ENCODE measurements around the gene ZCCHC2.
A peak's percentile ranks its signal among the peaks of the same experiment; 100 is the strongest.

Gene ZCCHC2

DNA sequence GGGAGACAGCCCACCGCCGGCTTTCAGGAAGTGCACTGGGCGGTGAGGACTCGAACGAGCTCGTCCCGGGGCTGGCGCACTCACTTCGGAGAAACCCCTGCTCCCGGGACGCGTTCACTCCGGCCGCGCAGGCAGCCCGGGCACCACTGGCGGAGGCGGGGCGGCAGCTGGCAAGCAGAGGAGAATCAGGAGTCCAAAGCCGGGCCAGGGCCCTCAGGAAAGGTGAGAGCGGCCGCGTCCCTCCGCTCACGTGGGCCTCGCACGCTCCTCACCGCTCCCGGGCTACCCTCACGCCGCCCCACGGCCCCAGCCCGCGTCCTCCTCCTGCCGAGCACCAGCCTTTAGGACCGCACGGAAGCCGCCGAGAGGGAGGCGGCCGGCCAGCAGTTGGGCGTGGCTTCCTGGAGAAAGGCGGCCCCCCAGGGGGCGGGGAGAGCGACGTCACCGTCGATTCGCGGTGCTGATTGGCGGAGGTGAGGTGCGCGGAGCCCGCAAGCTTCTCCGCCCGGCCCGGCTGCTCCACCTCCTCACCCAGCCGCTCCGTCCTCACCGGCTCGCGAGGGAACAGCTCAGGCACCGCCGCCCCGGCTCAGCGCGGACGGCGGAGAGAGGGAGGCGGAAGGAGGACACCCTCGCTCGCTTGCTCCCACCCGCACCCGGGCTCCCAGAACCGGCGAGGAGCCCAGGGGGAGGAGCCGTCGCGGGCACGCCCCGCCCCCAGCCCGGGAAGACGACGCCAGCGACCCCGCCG, at the start of gene ZCCHC2:
TSS of gene ZCCHC2 (plus strand) at position 522 of the 751 bp plus-strand sequence. CDS start 400 bp downstream, outside the sequence.
- peak within 1 kb of the TSS; percentile 77 for H3K4me3 ChIP-seq (ENCODE audit: low read depth, low read length)

DNA sequence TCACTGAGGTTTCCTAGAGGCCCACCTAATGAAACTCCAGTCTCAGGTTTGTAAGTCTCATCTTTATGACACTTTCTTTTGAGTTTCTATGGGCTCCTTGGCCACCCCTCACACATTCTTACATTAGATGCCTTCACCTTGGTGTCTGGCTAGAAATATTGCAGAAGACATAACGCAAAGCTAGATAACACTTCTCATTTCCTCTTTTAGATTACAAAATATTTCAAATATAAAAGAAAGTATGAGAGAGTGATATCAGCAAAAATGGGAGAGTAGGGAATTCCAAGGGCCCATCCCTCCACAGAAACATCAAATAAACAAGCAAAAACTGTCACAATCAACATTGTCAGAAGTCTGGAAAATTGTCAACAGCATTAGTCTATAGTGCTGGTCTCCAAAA, 43.3 kb upstream of the ZCCHC2 start:
- H3K4me3 ChIP-seq (ENCODE audit: low read depth, low read length), result no peak overlapping the region

DNA sequence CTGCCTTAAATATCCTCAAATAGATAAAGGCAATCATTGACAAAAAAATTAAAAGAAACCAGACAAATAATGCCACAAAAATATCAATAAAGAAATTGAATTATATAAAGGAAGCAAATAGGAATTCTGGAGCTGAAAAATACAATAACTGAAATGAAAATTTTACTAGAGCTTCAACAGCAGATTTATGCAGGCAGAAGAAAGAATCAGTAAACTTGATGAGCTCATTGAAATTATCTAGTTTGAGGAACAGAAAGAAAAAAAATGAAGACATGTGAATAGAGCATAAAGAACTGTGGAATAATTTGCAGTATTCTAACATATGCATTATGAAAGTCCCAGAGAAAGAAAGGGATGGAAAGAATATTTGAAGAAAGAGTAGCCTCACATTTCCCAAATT, 41.9 kb upstream of the ZCCHC2 start:
- H3K4me3 ChIP-seq (ENCODE audit: low read depth, low read length), result no peak overlapping the region

DNA sequence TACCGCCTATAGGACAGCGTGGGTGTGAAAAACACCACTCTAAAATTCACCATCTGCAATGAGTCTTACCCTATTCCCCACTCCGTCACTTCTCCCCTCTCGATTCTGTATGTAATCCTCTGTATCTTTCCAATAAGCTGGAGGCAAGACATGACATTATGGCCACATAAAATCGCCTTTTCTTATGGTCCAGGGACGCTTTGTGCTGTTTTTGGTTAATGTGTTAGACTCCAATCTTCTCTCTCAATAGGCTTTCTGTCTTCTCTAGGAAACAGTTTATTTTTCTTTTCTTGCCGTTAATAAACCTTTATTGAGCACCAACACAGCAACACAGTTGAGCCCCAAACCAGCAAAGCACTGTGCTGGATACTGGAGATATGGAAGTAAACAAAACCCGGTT, 37.9 kb upstream of the ZCCHC2 start:
- no peak overlapping the region for H3K4me3 ChIP-seq (ENCODE audit: low read depth, low read length)

DNA sequence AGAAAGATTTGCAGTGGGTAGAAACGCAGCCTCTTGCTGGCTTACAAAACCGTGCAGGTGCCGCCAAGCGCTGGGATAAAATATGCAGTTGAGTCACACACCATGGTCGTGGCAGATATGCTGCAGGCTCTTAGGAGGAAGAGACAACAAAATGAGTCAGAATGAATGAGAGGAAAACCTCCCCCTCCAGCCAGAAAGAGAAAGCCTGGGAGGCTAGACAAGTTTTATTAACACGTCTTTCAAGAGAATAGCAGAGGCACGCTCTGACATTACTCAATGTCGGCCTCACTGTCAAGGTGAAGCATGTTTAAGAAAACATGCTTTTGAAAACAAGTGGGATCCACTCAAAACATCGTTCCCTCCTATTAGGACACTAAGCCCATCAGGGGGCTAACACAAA, 37.1 kb upstream of the ZCCHC2 start:
- H3K4me3 ChIP-seq (ENCODE audit: low read depth, low read length), result no peak overlapping the region

DNA sequence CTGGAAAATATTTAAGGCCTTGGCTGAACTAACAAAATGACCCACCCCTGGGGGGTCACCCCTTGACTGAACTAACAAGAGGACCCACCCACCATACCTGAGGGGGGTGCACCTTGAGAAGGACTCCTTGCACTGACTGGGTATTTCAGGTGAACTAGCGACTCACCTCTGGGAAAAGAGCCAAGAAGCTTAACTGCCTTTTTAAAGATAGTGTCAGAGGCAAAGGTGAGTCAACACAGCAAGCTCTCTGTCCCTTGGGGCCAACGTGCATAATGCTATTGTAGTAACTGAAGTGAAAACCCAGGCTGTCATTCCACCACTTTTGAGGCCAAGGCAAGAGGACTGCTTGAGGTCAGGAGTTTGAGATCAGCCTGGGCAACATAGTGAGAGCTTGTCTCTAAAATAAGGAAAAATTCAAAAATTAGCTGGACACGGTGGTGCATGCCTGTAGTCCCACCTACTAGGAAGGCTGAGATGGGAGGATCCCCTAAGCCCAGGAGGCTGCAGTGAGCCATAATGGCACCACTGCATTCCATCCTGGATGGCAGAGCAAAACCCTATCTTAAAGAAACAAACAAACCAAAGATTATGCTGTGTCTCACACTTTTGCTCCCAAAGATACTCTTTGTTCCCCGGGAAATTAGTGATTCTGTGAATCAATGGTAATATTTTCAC, 36.4 kb upstream of the ZCCHC2 start:
- H3K4me3 ChIP-seq (ENCODE audit: low read depth, low read length), result no peak overlapping the region

DNA sequence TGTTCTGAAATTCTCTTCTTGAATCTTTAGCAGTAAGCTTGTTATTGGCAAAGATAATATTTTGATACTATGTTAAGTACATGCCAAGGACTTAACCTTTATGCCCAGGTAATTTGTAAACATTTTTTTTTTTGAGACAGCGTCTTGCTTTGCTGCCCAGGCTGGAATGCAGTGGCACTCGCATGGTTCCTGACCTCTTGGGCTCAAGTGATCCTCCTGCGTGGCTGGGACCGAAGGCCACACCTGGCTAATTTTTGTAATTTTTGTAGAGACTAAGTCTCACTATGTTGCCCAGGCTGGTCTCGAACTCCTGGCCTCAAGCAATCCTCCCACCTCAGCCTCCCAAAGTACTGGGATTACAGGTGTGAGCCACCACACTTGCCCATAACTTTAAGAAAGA, 35.7 kb upstream of the ZCCHC2 start:
- H3K4me3 ChIP-seq (ENCODE audit: low read depth, low read length), result no peak overlapping the region

DNA sequence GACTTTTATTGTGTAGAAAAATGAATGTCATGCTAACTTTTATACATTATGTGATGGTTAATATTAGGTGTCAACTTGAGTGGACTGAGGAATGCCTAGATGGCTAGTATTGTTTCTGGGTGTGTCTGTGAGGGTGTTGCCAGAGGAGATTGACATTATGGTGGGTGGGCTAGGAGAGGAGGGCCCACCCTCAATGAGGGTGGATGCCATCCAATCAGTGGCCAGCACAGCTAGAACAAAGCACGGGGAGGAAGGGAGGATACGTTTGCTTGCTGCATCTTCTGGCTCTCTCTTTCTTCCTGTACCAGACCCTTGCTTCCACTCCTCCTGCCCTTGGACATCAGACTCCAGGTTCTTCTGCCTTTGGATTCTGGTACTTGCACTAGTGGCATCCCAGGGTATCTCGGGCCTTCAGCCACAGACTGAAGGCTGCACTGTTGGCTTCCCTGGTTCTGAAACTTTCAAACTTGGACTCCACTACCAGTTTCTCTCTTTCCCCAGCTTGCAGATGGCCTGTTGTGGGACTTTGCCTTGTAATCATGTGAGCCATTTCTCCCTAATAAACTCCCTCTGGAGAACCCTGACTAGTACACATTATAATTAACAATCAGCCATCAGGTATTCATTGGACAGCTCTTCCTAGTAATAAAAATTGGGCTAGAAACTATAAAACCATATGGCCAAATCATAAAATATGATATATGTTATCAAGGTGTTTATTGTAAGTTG, 31.7 kb upstream of the ZCCHC2 start:
- no peak overlapping the region for H3K4me3 ChIP-seq (ENCODE audit: low read depth, low read length)

DNA sequence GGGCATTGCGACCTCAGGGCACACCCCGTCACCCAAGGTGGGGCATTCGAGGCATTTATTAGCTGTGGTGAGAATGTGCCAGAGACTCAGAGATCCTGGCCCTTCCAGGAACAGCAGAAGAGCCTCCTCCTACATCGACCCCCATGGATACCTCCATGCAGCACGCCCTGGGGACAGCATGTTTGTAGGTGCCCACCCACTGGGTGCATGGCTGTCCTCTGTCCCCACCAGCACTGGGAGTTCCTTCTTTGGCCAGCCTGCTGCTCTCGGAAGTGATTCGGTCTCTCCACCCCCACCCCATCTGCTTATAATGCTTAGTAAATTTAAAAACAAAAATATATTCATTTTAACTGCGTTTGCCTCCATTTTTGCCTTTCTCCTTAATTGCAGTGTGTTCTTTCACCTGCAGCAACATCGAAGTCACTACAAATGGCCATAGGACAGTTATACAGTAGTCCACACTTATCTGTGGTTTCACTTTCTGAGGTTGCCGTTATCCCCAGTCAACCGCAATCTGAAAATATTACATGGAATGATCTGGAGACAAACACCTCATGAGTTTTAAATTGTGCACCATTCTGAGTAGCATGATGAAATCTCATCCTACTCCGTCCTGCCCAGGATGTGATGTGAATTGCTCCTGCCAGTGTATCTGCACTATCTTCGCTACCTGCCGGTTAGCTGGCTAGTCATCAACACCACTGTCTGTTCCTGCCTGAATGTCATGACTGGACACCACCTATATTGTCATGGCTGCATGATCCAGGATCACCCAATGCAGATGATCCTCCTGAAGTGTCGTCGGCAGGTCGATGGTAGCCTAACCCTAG, 29.6 kb upstream of the ZCCHC2 start:
- H3K4me3 ChIP-seq (ENCODE audit: low read depth, low read length), result no peak overlapping the region

DNA sequence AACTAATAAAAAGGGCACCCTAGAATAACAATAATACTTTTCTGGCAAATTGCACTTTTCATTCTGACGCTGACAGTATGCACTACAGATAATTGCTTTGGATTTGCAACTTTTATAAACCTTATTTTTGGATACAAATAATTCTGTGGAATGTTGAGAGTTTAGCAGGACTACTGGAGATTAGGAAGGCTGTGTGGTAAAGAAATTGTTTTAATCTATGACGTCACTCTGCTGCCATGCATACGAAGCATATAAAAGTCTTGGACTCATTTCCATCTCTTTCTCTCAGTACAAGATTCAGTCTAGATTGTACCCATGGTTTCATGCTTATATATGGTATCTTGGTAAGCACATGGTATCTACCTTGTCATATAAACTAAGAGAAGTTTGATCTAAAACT, 28.1 kb upstream of the ZCCHC2 start:
- no peak overlapping the region for H3K4me3 ChIP-seq (ENCODE audit: low read depth, low read length)

DNA sequence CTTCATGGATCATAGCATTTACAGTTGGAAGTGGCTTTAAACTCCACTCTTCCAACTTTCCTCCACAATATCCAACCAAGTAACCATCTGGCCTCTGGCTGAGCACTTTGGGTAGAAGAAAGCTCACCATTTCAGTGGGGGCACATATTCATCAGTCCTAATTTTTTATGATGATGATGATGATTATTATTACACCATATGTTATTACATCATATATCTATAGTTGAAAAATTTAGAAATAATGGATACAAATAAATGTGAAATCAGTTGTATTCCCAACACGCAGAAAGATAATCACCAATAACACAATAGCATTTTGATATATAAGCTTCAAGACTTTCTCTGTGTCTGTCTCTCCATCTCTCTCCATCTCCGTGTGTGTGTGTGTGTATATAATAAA, 26.6 kb upstream of the ZCCHC2 start:
- H3K4me3 ChIP-seq (ENCODE audit: low read depth, low read length), result no peak overlapping the region

DNA sequence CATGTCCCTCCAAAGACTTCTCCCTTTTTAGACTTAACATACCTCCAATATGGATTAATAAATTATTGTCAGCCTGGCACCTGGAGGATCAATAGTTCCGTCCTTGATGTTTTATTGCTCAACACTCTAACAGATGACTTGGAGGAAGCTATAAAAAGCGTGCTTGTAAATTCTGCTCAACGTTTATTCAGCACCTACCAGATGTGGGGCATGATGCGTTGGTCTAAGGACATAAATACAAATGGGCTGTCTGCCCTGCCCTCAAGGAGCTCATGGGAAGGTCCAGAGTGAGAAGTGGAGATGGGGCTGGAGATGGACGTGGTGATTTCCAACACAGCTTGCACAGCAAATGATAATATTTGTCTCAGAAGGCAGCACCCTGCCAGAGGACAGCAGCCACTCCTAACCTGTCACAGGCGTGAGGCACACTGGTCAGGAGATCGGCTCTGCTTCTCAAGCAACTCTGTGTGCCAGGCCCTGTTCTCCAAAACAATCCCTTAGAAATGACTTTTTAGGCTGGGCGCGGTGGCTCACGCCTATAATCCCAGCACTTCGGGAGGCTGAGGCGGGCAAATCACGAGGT, 25.5 kb upstream of the ZCCHC2 start:
- H3K4me3 ChIP-seq (ENCODE audit: low read depth, low read length), result no peak overlapping the region

DNA sequence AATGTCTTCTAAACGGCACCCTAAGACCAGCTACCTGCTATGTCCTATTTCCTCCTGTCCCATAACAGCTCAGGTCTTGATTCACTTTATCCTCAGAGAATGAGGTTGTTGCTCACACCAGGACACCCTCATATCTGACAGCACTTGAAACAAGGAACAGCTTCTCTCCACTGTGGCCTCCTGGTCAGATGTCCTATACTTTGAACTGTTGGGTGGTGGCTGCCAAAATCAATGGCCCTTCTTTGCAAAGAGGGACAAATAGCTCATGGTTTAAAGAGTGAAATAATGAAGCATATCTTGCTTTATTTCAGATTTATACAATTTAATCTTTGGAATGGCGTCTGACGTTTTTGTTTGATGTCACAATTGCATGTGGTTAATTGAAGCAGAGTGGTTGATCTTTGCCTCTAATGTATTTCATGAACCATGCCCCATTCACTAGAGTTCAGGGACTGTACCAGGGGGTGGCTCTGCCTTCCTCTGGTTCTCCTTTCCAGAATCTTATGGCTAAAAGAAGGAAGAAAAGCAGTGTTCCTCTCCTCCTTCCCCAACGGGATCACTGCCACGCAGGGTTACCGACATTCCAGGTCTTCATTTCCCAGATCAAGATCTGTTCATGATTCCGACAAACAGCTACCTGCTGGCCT, 24.1 kb upstream of the ZCCHC2 start:
- no peak overlapping the region for H3K4me3 ChIP-seq (ENCODE audit: low read depth, low read length)

DNA sequence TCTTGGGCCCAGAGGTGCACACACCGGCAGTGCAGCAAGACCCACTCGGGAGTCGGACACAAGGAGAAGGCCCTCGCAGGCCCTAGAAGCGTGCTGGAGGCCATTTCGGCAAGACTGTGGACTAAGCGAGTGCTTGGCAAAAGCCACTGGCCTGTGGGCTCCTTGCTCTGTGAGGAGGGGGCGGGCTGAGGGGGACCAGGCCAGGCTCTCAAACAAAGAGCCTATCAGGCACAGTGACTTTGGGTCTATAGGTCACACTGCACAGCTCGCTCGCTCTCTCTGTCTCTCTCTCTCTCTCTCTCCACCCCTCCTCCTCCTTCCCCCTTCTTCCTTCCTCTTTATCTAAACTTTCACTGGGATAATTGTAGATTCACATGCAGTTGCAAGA, 23.6 kb upstream of the ZCCHC2 start:
- no peak overlapping the region for H3K4me3 ChIP-seq (ENCODE audit: low read depth, low read length)

DNA sequence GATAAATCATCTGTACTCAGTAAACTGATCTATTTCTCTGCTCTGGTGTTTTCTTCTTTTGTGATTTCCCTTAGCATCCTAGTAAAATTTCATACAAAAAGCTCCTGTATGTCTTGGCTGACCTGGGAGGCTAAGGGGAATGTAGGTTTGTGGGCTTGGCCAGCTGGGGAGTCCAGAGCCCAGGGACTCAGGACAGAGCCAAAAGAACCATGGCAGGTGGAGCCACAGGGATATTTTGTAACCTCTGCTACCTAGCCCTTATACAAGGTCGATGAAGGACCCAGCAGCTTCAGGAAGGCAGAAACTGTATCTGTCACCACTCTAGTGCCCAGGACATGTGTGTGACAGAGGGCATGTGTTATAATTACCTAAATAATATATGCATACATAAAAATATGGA, 22.7 kb upstream of the ZCCHC2 start:
- H3K4me3 ChIP-seq (ENCODE audit: low read depth, low read length), result no peak overlapping the region

DNA sequence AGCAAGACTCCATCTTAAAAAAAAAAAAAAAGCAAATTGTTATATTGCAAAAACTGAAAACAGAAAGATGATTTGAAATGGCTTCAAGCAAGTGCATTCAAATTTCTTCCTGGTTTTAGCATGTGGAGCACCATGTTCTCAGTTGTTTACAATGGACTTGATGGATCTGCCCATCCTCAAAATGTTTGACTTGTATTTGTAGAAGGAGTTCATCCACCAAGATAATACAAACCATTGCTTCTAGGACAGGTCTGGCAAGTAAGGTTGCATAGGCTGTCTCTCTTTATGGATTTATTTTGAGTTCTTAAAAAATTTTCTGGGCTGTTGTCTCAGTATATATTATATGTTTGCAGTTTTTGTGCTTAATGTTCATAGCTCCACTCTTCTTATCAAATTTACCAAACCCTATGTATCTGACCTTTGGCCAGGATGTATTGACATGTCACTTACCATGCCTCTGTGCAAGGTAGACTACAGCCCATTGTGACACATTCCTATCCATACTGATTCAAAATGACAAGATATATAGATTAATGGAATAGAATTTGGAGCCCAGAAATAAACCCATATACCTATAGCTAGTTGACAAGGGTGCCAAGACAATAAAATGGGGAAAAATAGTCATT, 21.7 kb upstream of the ZCCHC2 start:
- H3K4me3 ChIP-seq (ENCODE audit: low read depth, low read length), result no peak overlapping the region

DNA sequence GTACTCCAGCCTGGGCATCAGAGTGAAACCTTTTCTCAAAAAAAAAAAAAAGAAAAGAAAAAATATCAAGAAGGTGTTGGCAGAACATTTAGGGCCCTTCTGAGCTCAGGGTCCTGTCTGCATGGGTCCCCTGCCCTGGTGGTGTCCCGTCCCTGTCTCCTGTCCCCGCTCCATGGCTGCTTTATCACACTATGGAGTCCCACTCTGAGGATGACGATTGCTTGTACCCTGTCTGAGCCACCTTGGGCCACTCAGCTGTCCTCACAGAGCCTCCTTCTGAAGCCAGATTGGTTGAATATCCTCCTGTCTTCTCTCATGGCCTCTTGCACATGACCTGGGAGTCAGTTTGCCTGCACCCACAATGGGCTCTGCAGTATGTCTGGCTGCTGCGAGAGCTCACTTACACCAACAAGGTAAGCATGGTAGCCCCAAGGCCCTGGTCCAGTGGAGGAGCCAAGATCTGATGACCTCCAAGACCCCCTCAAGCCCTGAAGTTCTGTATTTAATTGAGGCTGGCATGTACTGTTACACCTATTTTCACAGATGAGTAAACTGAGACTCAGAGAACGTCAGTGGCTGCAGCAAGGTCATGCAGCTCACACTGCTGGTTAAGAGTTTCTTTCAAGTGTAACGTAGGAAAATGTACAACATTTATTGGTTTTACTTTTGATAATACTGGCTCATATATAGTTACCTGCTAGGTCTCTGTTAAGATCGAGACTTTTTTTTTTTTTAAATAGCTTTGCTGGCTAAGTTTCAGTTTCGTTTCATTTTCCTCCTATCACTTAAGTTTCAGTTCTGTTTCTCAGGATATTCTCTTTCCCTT, 16.9 kb upstream of the ZCCHC2 start:
- no peak overlapping the region for H3K4me3 ChIP-seq (ENCODE audit: low read depth, low read length)

DNA sequence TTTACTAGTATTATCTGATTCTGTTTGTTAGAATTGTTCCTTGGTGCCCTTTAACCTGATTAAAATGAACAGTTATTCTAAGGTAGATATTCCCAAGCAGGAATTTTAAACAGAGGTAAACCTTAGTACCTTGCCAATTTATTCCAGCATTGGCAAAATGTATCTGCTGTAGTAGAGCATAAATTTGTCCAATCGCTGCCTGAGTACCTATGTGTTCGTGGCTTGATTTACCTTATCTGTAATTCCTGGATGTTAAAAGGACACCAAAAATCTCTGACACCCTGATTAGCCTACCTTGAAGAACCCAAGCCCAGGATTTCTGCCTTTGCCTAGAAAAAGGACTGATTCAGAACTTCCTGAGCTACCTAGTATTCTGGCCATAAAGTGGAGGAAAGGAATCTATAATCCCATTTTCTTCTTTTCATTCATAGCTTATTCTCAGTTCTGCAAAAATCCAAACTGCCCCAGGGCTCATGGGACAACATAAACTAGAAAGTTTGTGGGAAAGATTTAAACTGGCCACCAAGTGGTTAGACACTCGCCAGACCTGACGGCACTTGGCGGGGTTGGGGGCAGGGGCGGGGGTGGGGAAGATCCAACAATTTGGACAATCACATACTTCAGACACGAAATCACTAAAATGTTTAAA, 16.2 kb upstream of the ZCCHC2 start:
- H3K4me3 ChIP-seq (ENCODE audit: low read depth, low read length), result no peak overlapping the region

Data from iPS-11a (cell line).